GM19468 (cell line): ENCODE measurements around the gene GNPDA2.

Source experiments
- ATAC-seq: cut with Tn5 transposase; IDR thresholded peaks from one replicate; pipeline ENCODE4 v1.9.1; 2021; ENCODE audit warnings: mild to moderate bottlenecking, moderate library complexity, moderate number of reproducible peaks; ENCODE audit not compliant: unreplicated experiment; ENCODE audit errors: extremely low read depth

Gene GNPDA2

GRCh38 chr4:44684648-44685047 lies 41.7 kb downstream of the GNPDA2 start:
- ATAC-seq = no peak

- no peak for ATAC-seq
Measured at GRCh38 chr4:44679060-44679459, 47.3 kb downstream of the GNPDA2 start.

DNA sequence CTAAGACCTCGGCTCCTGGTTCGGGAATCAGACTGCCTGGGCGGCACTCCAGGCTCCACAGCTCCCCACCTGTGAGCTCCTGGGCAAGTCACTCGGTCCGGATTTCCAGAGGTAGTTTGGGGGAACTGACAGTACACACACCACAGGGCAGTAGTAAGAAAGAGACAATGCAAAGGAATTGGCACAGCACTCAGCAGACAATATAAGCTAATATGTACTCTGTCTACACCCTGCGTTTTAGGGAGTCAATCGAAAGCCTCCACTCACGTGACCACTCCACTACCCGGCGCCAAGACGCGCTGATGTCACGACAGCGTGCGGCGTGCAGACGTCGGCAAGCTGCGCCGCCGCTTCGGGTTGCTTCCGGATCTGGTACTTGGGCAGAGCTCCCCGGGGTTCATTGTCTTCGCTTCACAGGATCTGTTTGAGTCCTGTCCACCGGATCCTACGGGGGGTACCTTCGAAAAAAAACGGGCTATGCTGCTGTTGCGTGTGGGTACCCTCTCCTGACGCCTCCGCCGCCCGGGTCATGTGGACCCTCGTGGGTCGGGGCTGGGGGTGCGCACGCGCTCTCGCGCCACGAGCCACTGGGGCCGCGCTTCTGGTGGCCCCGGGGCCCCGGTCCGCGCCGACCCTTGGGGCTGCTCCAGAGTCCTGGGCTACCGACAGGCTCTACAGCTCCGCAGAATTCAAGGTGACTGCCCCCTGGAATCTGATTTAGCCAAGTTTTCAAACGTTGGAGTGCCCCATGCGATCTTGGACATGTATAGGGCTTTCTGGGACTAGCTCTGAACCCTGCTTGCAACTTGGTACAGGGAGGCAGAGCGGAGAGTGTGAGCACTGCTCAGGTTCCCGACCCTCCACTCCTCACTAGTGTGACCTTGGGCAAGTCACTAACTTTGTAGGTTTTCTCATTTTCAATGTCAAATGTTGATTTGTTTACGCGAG lies 48.0 kb downstream of the GNPDA2 start, which contains the start of gene GUF1:
GUF1 (plus strand) TSS at position 327 of the 948 bp plus-strand sequence; CDS start at position 530, 203 bp downstream.
- ATAC-seq = peak; percentile 98

- no peak for ATAC-seq
Measured at GRCh38 chr4:44675366-44675765, 51.0 kb downstream of the GNPDA2 start.

DNA sequence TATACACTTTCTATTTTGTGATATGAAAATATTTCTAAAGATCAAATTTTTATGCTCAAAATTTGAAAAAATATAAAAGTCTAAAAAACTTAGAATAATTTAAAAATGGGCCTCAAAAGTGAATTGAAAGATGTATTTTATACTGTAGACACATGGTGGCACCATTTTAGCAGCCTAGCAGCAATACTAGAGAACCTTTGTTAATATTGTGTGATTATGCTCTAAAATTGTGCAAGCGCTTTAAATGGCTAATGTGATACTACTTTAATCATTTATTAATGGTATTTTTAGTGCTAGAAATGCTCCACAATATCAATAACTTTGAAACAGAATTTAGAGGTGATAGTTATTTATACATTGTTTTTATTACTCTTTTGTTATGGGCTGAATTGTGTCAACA lies 51.9 kb downstream of the GNPDA2 start:
- no peak for ATAC-seq

DNA sequence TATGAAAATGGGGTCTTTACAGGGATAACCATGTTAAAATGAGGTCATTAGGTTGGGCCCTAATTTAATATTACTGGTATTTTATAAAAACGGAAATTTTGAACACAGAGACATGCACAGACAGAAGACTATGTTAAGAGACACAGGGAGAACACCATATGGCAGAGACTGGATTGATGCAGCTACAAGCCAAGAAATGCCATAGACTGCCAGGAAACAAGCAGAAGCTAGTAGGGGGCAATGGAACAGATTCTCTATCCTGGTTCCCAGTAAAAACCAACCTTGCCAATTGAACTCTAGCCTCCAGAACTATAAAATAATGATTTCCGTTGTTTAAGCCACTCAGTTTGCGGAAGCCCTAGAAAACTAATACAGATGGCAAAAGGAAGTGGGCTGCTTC lies 54.7 kb downstream of the GNPDA2 start:
- no peak for ATAC-seq

GRCh38 chr4:44670506-44671199 lies 55.7 kb downstream of the GNPDA2 start:
- no peak for ATAC-seq

GRCh38 chr4:44668526-44668925 lies 57.8 kb downstream of the GNPDA2 start:
- no peak for ATAC-seq

DNA sequence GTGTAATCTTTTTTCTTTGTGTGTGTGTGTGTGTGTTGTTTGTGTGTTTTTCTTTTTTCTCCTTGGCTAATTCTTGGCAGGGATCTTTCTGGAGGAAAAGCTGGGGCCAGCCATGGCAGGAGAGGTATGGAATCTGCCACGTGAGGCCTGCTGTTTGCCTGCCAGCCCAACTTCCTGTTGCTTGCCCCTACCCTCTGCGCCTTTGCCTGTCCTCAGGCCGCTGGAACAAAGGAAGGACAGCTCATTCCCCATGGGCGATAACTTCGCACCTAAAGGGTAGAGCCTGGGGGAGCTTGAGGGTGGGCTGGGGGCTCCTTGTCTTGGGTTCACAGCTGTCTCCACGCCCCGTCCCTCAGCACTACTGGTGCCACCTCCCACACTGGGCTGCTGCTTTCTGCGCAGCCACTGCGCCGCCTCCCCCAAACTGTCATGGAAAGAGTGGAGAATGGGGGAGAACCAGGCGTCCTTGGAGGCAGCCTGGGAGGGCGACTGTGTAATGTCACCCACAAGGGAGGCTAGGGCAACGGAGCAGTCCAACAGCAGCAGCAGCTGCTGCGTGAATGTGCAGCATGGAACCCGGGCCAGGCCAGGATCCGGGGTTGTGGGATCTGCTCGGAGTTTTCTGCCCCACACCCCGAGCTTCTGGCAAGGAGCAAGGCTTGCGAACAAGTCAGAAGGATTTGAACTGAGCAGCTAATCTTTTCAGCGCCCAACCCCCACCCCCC lies 62.7 kb downstream of the GNPDA2 start:
- ATAC-seq = no peak

GRCh38 chr4:44662623-44663005 lies 63.7 kb downstream of the GNPDA2 start:
- no peak for ATAC-seq

GRCh38 chr4:44661940-44662622 lies 64.3 kb downstream of the GNPDA2 start:
- no peak for ATAC-seq

DNA sequence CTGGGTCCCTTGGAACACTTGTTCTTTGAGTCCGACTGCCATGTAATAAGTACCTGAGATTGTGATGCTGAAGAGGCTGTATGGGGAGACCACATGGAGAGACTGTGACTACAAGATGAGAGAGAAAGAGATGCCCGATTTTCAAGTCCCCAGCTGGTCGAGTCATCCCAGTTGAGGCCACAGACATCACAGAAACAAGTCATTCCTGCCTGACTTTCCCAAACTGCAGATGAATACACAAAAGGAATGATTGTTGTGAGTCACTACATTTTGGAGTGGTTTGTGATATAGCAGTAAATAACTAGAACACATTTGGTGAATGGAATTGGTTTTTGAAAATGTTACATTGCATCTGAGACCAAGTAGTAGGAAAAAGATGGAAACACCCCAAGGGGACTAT lies 66.0 kb downstream of the GNPDA2 start:
- ATAC-seq = no peak

DNA sequence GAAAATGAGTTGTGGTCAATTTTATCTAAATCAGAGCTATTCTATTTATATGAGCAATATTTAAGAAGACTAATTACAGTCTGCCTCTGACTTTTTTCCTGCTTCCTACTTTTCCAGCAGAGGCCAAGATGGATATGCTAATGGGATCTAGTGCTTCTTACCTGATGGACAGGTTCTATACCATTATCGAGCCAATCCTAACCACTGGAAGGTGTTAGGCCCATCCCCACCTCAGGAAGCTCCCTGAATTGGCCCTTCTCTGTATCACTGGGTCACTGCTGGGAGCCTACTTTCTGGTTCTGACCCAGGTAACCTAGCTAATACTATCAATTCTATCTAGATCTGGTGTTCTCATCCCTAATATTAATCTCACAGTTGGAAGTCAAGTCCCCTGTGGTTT lies 74.4 kb downstream of the GNPDA2 start:
- no peak for ATAC-seq
